Mesendoderm (in vitro differentiated cells): ENCODE data around the gene MAP7D1.

Experiments
- DNase-seq: peaks from one replicate; pipeline ENCODE4 v3.0.0; 2013
- H2AK5ac ChIP-seq: 2 replicates; pipeline ENCODE4 v1.6.1; 2013; ENCODE audit warnings: low read length, inconsistent platforms
- H2BK120ac ChIP-seq: 2 replicates; pipeline ENCODE4 v1.6.1; 2013; ENCODE audit warnings: low read depth, mild to moderate bottlenecking, low read length, moderate library complexity, mixed read lengths
- H2BK15ac ChIP-seq: replicated peaks from 2 replicates; pipeline ENCODE4 v1.6.1; 2013; ENCODE audit warnings: low read depth, mild to moderate bottlenecking, moderate library complexity
- H2BK5ac ChIP-seq: 2 replicates; pipeline ENCODE4 v1.6.1; 2013; ENCODE audit warnings: low read length, inconsistent platforms
- H3K18ac ChIP-seq: 2 replicates; pipeline ENCODE4 v1.6.1; 2013; ENCODE audit warnings: mild to moderate bottlenecking, low read length, mixed read lengths
- H3K23ac ChIP-seq: one replicate; pipeline ENCODE4 v1.6.1; 2013; ENCODE audit warnings: low read length
- H3K27ac ChIP-seq: 2 replicates; pipeline ENCODE4 v1.5.1; 2013; ENCODE audit warnings: low read depth, mild to moderate bottlenecking, inconsistent platforms, low read length, moderate library complexity
- H3K27me3 ChIP-seq: 2 replicates; pipeline ENCODE4 v1.6.1; 2013; ENCODE audit warnings: low read length, control low read depth, mild to moderate bottlenecking, inconsistent platforms; ENCODE audit not compliant: insufficient read depth, poor library complexity
- H3K36me3 ChIP-seq: 2 replicates; pipeline ENCODE4 v1.6.1; 2013; ENCODE audit warnings: low read length, inconsistent platforms; ENCODE audit not compliant: control insufficient read depth, insufficient read depth
- H3K4ac ChIP-seq: one replicate; pipeline ENCODE4 v1.6.1; 2013; ENCODE audit warnings: low read depth, mild to moderate bottlenecking, low read length, moderate library complexity
- H3K4me1 ChIP-seq: 2 replicates; pipeline ENCODE4 v1.6.1; 2013; ENCODE audit warnings: low read depth, low read length, inconsistent platforms; ENCODE audit not compliant: control insufficient read depth
- H3K4me2 ChIP-seq: 2 replicates; pipeline ENCODE4 v1.6.1; 2013; ENCODE audit warnings: low read length
- H3K4me3 ChIP-seq: 2 replicates; pipeline ENCODE4 v1.5.1; 2013; ENCODE audit warnings: mild to moderate bottlenecking, low read length
- H3K56ac ChIP-seq: one replicate; pipeline ENCODE4 v1.6.1; 2013; ENCODE audit warnings: low read length
- H3K79me1 ChIP-seq: 2 replicates; pipeline ENCODE4 v1.6.1; 2013; ENCODE audit warnings: low read length, inconsistent platforms
- H3K79me2 ChIP-seq: 2 replicates; pipeline ENCODE4 v1.6.1; 2013; ENCODE audit warnings: mild to moderate bottlenecking, low read length; ENCODE audit not compliant: control insufficient read depth, insufficient read depth
- H3K9ac ChIP-seq: 2 replicates; pipeline ENCODE4 v1.6.1; 2013; ENCODE audit warnings: low read length, inconsistent platforms
- H4K5ac ChIP-seq: one replicate; pipeline ENCODE4 v1.6.1; 2013; ENCODE audit warnings: low read length
- H4K8ac ChIP-seq: one replicate; pipeline ENCODE4 v1.6.1; 2013; ENCODE audit warnings: low read depth, mild to moderate bottlenecking, control low read depth, low read length, moderate library complexity
- WGBS: extraction: QIAGEN DNeasy Blood & Tissue Kit; methylation state at CpG from one replicate; pipeline ENCODE4 v1.1.7; 2013; ENCODE audit warnings: low lambda C conversion rate, missing lambda C conversion rate; ENCODE audit not compliant: insufficient coverage; ENCODE audit errors: extremely low coverage; 5-methylcytosine and 5-hydroxymethylcytosine counted together

MAP7D1 gene

DNA sequence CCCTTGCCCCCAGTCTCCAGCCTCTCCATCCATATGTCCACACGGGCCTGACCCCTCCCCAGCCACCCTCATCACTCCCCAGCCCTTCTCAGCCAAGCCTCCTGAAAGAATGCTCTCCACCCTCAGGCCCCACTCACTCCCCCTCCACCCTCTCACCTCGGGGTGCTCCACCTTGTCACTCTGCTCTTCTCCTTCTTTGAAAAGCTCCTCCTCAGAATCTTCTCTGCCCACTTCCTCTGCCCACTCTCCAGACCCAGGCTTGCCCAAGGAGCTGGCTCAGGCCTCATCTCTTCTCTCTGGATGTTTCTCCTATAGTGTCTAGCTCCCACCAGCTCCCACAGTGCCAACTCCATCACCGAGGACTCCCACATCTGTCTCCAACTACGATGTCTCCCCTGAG is 44.8 kb upstream of the MAP7D1 start:
- H3K4ac ChIP-seq, result no peak overlapping the region
- no peak for DNase-seq
- no peak overlapping the region for H2BK120ac ChIP-seq
- H3K4me2 ChIP-seq, result no peak overlapping the region
- no peak overlapping the region for H4K5ac ChIP-seq
- H3K56ac ChIP-seq, result no peak overlapping the region
- H2BK15ac ChIP-seq, result no peak overlapping the region
- H2BK5ac ChIP-seq, result no peak overlapping the region
- H3K27ac ChIP-seq, result no peak overlapping the region
- no peaks in the 10 kb centered on the region for H3K4me1 ChIP-seq
- no peak overlapping the region for H3K18ac ChIP-seq
- no peaks in the 10 kb centered on the region for H3K79me1 ChIP-seq
- no peak overlapping the region for H3K4me3 ChIP-seq
- no peaks in the 10 kb centered on the region for H3K36me3 ChIP-seq
- no peak overlapping the region for H2AK5ac ChIP-seq
- H3K79me2 ChIP-seq, result no peaks in the 10 kb centered on the region
- no peak overlapping the region for H4K8ac ChIP-seq
- WGBS, result no CpG with 5 or more reads among the region's 4 CpGs
- no peak overlapping the region for H3K23ac ChIP-seq
- H3K27me3 ChIP-seq, result no peaks in the 10 kb centered on the region
- no peak overlapping the region for H3K9ac ChIP-seq

DNA sequence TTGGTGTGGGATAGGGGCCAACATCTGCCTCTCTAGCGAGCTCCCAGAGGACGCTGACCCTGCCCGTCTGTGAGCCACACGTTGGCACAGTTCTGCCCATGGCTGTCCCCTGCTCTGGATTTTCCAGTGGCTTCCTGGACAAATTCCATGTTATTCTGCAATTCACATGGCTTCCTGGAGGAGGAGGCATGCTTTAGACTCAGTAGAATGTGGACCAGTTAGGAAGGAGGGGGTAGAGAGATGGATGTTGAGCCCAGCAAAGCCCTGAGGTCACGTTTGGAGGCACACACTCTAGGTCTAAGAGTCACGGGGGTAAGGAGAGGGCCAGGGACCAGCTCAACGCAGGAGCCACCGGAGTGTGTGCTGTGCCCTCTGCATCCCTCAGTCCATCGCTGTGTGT is 43.1 kb upstream of the MAP7D1 start:
- Histone ChIP-seq H2BK15ac (no peak overlapping the region), H2BK5ac (no peak overlapping the region), H3K23ac (no peak overlapping the region), H3K4me2 (no peak overlapping the region), H3K9ac (no peak overlapping the region), H3K18ac (no peak overlapping the region), H3K27me3 (no peaks in the 10 kb centered on the region), H3K36me3 (no peaks in the 10 kb centered on the region), H4K5ac (no peak overlapping the region), H4K8ac (no peak overlapping the region), H3K4me3 (no peak overlapping the region), H2AK5ac (no peak overlapping the region), H3K4ac (no peak overlapping the region), H3K79me1 (no peaks in the 10 kb centered on the region), H3K79me2 (no peaks in the 10 kb centered on the region), H3K27ac (no peak overlapping the region), H3K4me1 (no peaks in the 10 kb centered on the region), H2BK120ac (no peak overlapping the region), H3K56ac (no peak overlapping the region)
- WGBS, result no CpG with 5 or more reads among the region's 9 CpGs
- no peak for DNase-seq

DNA sequence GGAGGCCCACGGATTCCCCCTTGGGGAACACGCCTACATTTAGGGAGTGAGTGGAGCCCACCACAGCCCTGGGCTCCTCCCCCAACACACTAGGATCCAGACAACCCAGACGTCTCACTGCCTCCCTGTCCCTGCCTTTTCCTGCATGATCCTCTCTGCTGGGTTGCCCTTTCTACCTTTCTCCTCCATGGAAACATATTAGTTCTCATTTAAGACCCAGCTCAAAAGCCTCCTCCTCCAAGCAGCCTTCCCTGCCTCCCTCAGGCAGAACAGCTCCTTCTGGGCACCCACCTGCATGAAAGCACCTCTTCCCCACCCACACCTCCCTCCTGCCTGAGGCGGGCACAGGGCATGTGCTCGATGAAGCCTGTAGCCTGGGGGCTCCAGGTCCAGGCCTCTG is 41.6 kb upstream of the MAP7D1 start:
- H3K18ac ChIP-seq, result no peak overlapping the region
- no peak overlapping the region for H4K5ac ChIP-seq
- no CpG with 5 or more reads among the region's 5 CpGs for WGBS
- H3K4me2 ChIP-seq, result no peak overlapping the region
- DNase-seq, result no peak
- H2BK5ac ChIP-seq, result no peak overlapping the region
- H4K8ac ChIP-seq, result no peak overlapping the region
- no peak overlapping the region for H3K4ac ChIP-seq
- no peaks in the 10 kb centered on the region for H3K36me3 ChIP-seq
- no peak overlapping the region for H2BK120ac ChIP-seq
- H3K56ac ChIP-seq, result no peak overlapping the region
- no peak overlapping the region for H3K4me3 ChIP-seq
- no peak overlapping the region for H3K23ac ChIP-seq
- H3K9ac ChIP-seq, result no peak overlapping the region
- H2BK15ac ChIP-seq, result no peak overlapping the region
- H3K79me1 ChIP-seq, result no peaks in the 10 kb centered on the region
- H3K79me2 ChIP-seq, result no peaks in the 10 kb centered on the region
- no peaks in the 10 kb centered on the region for H3K27me3 ChIP-seq
- H2AK5ac ChIP-seq, result no peak overlapping the region
- H3K4me1 ChIP-seq, result no peaks in the 10 kb centered on the region
- no peak overlapping the region for H3K27ac ChIP-seq

DNA sequence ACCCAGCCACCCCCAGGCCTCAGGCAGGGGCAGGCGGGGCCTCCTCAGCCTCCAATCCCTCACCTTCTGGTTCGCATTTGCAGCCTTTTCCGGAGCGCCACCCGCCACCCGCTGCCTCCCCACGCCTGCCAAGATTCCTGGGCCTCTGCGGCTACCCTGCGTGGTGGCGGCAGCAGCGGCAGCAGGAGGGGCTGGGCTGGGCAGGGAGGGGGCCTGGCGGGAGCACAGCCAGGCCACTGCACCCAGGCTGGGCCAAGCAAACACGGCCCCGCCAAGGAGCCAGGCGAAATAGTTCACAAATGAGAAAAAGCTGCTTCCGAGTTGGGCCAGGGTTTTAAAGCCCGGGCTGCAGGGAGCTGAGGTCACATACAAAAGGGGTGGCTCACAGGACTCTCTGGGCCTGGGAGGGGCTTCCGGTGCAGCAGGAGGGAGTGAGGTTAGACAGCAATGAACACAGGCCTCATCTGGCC is 40.7 kb upstream of the MAP7D1 start:
- H3K18ac ChIP-seq, result no peak overlapping the region
- no peak overlapping the region for H3K23ac ChIP-seq
- H2BK5ac ChIP-seq, result no peak overlapping the region
- H3K79me2 ChIP-seq, result no peaks in the 10 kb centered on the region
- H2BK120ac ChIP-seq, result no peak overlapping the region
- peak overlapping the region; percentile 15 for H3K56ac ChIP-seq
- no peak overlapping the region for H2BK15ac ChIP-seq
- no peak overlapping the region for H3K9ac ChIP-seq
- WGBS, result no CpG with 5 or more reads among the region's 18 CpGs
- no peaks in the 10 kb centered on the region for H3K79me1 ChIP-seq
- H3K36me3 ChIP-seq, result no peaks in the 10 kb centered on the region
- no peak overlapping the region for H4K5ac ChIP-seq
- no peak overlapping the region for H3K4me3 ChIP-seq
- H3K4me1 ChIP-seq, result no peaks in the 10 kb centered on the region
- H3K4ac ChIP-seq, result no peak overlapping the region
- H3K4me2 ChIP-seq, result no peak overlapping the region
- no peak overlapping the region for H4K8ac ChIP-seq
- no peak for DNase-seq
- no peak overlapping the region for H2AK5ac ChIP-seq
- no peaks in the 10 kb centered on the region for H3K27me3 ChIP-seq
- no peak overlapping the region for H3K27ac ChIP-seq

DNA sequence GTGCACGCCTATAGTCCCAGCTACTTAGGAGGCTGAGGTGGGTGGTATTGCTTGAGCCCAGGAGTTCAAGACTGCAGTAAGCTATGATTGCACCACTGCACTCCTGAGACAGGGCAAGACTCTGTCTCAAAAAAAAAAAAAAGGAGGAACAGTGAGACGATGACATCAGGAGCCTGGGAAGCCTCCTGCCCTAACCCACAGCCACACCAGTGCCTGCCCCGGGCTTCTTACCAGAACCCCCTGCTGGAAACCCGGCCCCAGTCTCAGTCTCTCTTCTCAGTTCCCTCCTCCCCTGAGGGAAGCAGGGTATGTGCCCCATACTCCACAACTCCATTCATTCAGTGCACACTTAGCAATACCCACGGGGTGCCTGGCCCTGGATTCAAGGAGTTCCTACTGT is 40.0 kb upstream of the MAP7D1 start:
- no peak overlapping the region for H4K5ac ChIP-seq
- H4K8ac ChIP-seq, result no peak overlapping the region
- no peak overlapping the region for H3K4me3 ChIP-seq
- H3K56ac ChIP-seq, result no peak overlapping the region
- no peaks in the 10 kb centered on the region for H3K79me2 ChIP-seq
- H3K27me3 ChIP-seq, result no peaks in the 10 kb centered on the region
- H3K4me2 ChIP-seq, result no peak overlapping the region
- no peak overlapping the region for H3K4ac ChIP-seq
- H2BK15ac ChIP-seq, result no peak overlapping the region
- H3K4me1 ChIP-seq, result no peaks in the 10 kb centered on the region
- H3K27ac ChIP-seq, result no peak overlapping the region
- H2BK120ac ChIP-seq, result no peak overlapping the region
- H3K9ac ChIP-seq, result no peak overlapping the region
- H3K36me3 ChIP-seq, result no peaks in the 10 kb centered on the region
- WGBS, result no CpG with 5 or more reads among the region's 5 CpGs
- no peak overlapping the region for H3K18ac ChIP-seq
- no peak overlapping the region for H3K23ac ChIP-seq
- H2BK5ac ChIP-seq, result no peak overlapping the region
- DNase-seq, result no peak
- no peak overlapping the region for H2AK5ac ChIP-seq
- H3K79me1 ChIP-seq, result no peaks in the 10 kb centered on the region

DNA sequence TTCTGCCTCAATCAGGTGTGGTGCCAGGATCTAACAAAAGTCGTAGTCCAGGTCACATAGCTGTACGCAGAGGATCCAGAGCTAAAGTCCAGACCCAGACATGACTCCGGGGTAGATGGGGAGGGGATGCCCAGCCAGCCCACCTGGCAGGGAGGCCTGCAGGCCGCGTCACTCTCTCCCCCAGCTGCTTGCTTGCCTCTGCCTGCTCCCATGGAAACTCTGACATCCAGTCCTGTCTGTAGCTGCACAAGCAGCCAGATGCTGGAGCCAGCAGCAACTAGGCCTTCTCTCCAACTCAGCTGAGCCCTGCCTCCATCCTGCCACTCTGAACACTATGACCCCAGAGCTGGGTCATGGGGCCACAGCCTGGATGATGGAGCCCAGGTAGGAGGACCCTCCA is 39.1 kb upstream of the MAP7D1 start:
- Histone ChIP-seq H3K23ac (no peak overlapping the region), H3K56ac (peak overlapping the region; percentile 3), H3K4me3 (no peak overlapping the region), H3K18ac (no peak overlapping the region), H3K4me1 (no peaks in the 10 kb centered on the region), H3K27ac (no peak overlapping the region), H3K4ac (no peak overlapping the region), H3K27me3 (no peaks in the 10 kb centered on the region), H2BK15ac (no peak overlapping the region), H2BK120ac (no peak overlapping the region), H3K79me1 (no peaks in the 10 kb centered on the region), H4K5ac (no peak overlapping the region), H2AK5ac (no peak overlapping the region), H3K9ac (no peak overlapping the region), H3K79me2 (no peaks in the 10 kb centered on the region), H4K8ac (no peak overlapping the region), H3K4me2 (no peak overlapping the region), H2BK5ac (no peak overlapping the region), H3K36me3 (no peaks in the 10 kb centered on the region)
- no CpG with 5 or more reads among the region's 5 CpGs for WGBS
- no peak for DNase-seq
